HT-29 (cell line): Measurements from ENCODE around the gene SMIM11. TPM values are rescaled to one million over a fixed set of nuclear protein-coding genes. Genes with fewer than 3 reads are reported as not detected.
"Not testable (repeated sequence)": the region's sequence is repeated elsewhere in the genome, so short reads cannot be mapped to it uniquely, and the experiment has no call there.

ENCODE experiments used
- DNase-seq: peaks from one replicate; pipeline ENCODE4 v3.0.0-alpha.2; 2015; ENCODE audit warnings: low spot score
- total RNA-seq: library from RNA; depleted of rRNA; stranded (reverse); fragments of >200 nt; shearing (Covaris generic); gene quantifications from 2 replicates; pipeline ENCODE4 v1.2.3, GENCODE V29; 2014

The SMIM11 gene
- total RNA-seq, 1 experiment from 2014 or later, result 0.15 TPM

GRCh38 chr21:34354836-34355235 is 20.5 kb upstream of the SMIM11 start:
- no peak for DNase-seq

- no peak for DNase-seq
Observed at GRCh38 chr21:34355570-34355969, 19.7 kb upstream of the SMIM11 start.

- no peak for DNase-seq
Observed at GRCh38 chr21:34357889-34358288, 17.4 kb upstream of the SMIM11 start.

- no peak for DNase-seq
Observed at GRCh38 chr21:34358866-34359265, 16.4 kb upstream of the SMIM11 start.

GRCh38 chr21:34360488-34361241 is 14.6 kb upstream of the SMIM11 start:
- DNase-seq, result no peak

- no peak for DNase-seq
Observed at GRCh38 chr21:34362136-34362444, 13.2 kb upstream of the SMIM11 start.

GRCh38 chr21:34362670-34363069 is 12.6 kb upstream of the SMIM11 start:
- DNase-seq, result no peak

GRCh38 chr21:34363733-34364132 is 11.6 kb upstream of the SMIM11 start, which contains the start of gene KCNE2:
Gene KCNE2, plus strand, starts transcription at chr21:34364006. Its CDS starts 6,473 bp downstream, at chr21:34370479.
- no peak for DNase-seq

- DNase-seq, result no peak
Observed at GRCh38 chr21:34364921-34365320, 10.4 kb upstream of the SMIM11 start.

GRCh38 chr21:34365809-34366208 is 9.5 kb upstream of the SMIM11 start:
- no peak for DNase-seq

- DNase-seq, result peak; percentile 47
Observed at GRCh38 chr21:34367320-34367935, 7.9 kb upstream of the SMIM11 start.

- no peak for DNase-seq
Observed at GRCh38 chr21:34369741-34370140, 5.6 kb upstream of the SMIM11 start.

GRCh38 chr21:34372321-34372720 is 3.0 kb upstream of the SMIM11 start:
- DNase-seq, result no peak

- not testable (repeated sequence) for DNase-seq
Observed at GRCh38 chr21:34374462-34374861, 845 bp upstream of the SMIM11 start.

- not testable (repeated sequence) for DNase-seq
Observed at GRCh38 chr21:34375619-34375972, 289 bp downstream of the SMIM11 start.

GRCh38 chr21:34383138-34383537 is 7.8 kb downstream of the SMIM11 start:
- DNase-seq, result not testable (repeated sequence)

- DNase-seq, result not testable (repeated sequence)
Observed at GRCh38 chr21:34383724-34384415, 8.6 kb downstream of the SMIM11 start.

- not testable (repeated sequence) for DNase-seq
Observed at GRCh38 chr21:34400522-34400921, 25.2 kb downstream of the SMIM11 start.

- DNase-seq, result not testable (repeated sequence)
Observed at GRCh38 chr21:34404742-34405141, 29.4 kb downstream of the SMIM11 start.

- DNase-seq, result not testable (repeated sequence)
Observed at GRCh38 chr21:34405686-34406085, 30.4 kb downstream of the SMIM11 start.

- not testable (repeated sequence) for DNase-seq
Observed at GRCh38 chr21:34406102-34406501, 30.8 kb downstream of the SMIM11 start.

GRCh38 chr21:34406676-34407075 is 31.4 kb downstream of the SMIM11 start:
- not testable (repeated sequence) for DNase-seq

GRCh38 chr21:34407294-34407693 is 32.0 kb downstream of the SMIM11 start:
- DNase-seq, result not testable (repeated sequence)
